Measurements from ENCODE around the gene MZT2A.
"Not testable (repeated sequence)": the region's sequence is repeated elsewhere in the genome, so short reads cannot be mapped to it uniquely, and the experiment has no call there.

MZT2A gene

DNA sequence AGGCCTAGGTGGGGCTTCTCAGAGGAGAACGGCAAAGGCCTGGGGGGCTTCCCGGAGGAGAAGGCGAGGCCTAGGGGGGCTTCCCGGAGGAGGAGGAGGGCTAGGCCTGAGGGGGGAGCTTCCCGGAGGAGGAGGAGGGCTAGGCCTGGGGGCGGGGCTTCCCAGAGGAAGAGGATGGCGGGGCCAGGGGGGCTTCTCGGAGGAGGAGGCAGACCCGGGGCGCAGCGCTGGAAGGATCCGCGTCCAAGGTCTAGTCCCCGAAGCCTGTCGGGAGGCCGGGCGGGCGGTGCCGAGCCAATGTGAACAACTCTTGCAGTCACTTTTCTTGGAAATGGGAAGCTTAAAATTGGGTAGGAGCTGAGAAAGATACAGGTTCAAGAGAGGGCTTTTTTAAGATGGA lies 46.3 kb downstream of the MZT2A start:
- no peak for DNase-seq

DNA sequence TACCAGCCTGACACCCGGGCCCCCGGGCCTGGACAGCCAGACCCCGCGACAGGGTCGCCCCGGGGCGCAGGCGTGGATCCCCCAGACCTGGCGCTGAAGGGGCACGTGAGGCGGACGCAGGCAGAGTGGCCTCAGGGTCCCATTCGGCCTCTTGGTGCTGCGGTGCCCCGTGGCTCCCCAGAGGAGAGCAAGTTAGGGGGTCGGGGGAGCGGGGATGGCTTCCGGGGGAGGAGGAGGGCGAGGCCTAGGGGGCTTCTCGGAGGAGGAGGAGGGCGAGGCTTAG lies 46.7 kb downstream of the MZT2A start:
- DNase-seq, result not testable (repeated sequence)

DNA sequence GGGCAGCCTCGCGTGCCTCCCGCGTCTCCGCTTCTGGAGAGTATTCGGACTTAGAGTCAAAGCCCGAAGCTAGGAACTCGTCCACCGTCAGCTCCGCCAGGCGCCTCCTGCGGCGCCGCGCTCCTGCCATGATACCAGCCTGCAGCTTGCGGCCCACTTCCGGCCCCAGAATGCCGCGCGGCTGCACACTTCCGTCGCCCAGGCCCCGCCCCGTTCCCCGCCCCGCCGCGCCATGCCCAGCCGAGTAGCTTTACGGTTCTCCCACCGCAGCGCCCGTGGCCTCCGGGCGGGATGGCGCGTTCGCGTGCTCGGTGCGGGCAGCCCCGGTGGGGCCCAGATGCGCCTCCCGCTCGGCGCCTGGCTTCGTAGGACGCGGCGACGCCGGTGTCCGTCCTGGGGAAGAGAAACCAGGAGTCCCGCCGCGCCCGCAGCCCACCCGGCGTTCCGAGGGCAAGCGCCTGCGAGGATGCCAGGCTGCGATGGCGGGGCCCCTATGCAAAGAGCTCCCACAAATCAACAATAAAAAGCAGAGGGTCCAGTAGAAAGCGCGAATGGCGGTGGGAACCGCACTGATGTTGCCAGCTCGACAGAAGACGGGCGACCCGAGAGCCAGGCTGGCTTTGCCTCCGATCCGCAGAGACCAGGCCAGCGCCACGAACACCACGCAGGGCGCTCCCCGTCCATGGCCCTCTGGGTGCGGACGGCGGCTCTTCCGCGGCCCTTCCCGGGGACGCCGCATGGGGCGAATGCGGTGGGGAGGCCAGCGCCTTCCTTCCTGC lies 47.3 kb downstream of the MZT2A start:
- not testable (repeated sequence) for DNase-seq

DNA sequence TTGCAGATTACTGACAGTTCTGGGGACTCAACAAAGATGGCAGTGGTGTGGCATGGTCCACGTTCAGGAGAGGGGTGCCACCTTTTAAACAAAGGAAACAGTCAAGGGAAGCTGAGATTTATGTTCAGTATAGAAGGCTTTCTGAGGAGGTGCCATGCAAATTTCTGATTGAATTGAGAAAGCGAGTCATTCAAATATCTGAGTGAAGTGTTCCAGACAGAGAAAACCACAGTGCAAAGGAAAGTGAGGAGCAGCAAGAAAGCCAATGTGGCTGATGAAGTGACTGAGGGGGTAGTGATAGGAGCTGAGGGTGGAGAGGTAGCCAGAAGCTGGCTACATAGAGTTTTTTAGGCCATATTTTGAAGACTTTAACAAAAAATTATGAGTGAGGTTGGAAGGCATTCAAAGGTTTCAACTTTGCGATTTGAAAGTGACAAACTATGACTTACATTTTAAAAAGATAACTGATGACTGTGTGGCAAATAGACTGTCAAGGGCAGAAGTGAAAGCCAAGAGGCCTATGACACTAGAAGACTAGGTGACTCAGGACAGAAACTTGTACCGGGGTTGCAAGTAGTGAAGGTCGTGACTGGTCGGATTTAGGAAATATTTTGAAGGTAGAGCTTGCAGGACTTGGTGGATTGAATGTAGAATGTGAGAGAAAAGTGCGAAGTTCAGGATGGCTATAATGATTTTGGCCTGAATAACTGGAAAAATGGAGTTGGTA lies 51.3 kb downstream of the MZT2A start:
- DNase-seq, result not testable (repeated sequence)

All from NCI-H1048 (cell line).